Caco-2 (cell line): ENCODE results near the gene BACH2. TPM values are rescaled to one million over a fixed set of nuclear protein-coding genes. Genes with fewer than 3 reads are reported as not detected.

ENCODE experiments used
- BruUV-seq: library from RNA; stranded (reverse); fragments of 400-500 nt; replicated peaks from 2 replicates; lab custom pipeline; 2021; lab: Mats Ljungman, UMichigan
- CTCF ChIA-PET: fragments of 300-600 bp; sonication (Branson Sonifier 250); formaldehyde crosslinking; loops from one replicate; lab custom pipeline; 2022; ENCODE audit warnings: antibody characterized with exemption; lab: Charles Lee
- POLR2A ChIA-PET: fragments of 300-600 bp; sonication (Branson Sonifier 250); formaldehyde crosslinking; loops from one replicate; lab custom pipeline; 2022; ENCODE audit warnings: antibody characterized with exemption; lab: Charles Lee
- DNase-seq, 2 experiments: peaks; one replicate each; pipeline versions ENCODE4 v3.0.0 to v3.0.0-alpha.2; 2020 to 2022
- H3K27me3 ChIP-seq: replicated peaks from 2 replicates; pipeline ENCODE4 v1.6.0; 2011; ENCODE audit warnings: low read length; ENCODE audit not compliant: control insufficient read depth, insufficient read depth
- H3K36me3 ChIP-seq: 2 replicates; pipeline ENCODE4 v1.5.1; 2011; ENCODE audit warnings: low read length; ENCODE audit not compliant: control insufficient read depth, insufficient read depth
- H3K4me1 ChIP-seq: fragments of 250-450 bp; sonication (Bioruptor Pico); 2 replicates; pipeline ENCODE4 v1.5.1; 2020; ENCODE audit warnings: mild to moderate bottlenecking
- H3K4me3 ChIP-seq: 2 replicates; pipeline ENCODE4 v1.5.1; 2011; ENCODE audit warnings: low read depth, mild to moderate bottlenecking, control low read depth, low read length
- H3K9me3 ChIP-seq: fragments of 250-450 bp; sonication (Bioruptor Pico); 2 replicates; pipeline ENCODE4 v1.5.1; 2020; ENCODE audit warnings: mild to moderate bottlenecking, moderate library complexity
- H3K27ac Mint-ChIP-seq: one replicate; pipeline ENCODE4 v1.8.0; 2022; ENCODE audit warnings: mixed read lengths; ENCODE audit not compliant: unreplicated experiment
- H3K27me3 Mint-ChIP-seq: one replicate; pipeline ENCODE4 v1.8.0; 2022; ENCODE audit warnings: mixed read lengths; ENCODE audit not compliant: insufficient read depth, unreplicated experiment
- H3K36me3 Mint-ChIP-seq: one replicate; pipeline ENCODE4 v1.8.0; 2022; ENCODE audit warnings: mild to moderate bottlenecking, mixed read lengths; ENCODE audit not compliant: insufficient read depth, unreplicated experiment
- H3K4me1 Mint-ChIP-seq: one replicate; pipeline ENCODE4 v1.8.0; 2022; ENCODE audit warnings: low read depth, mixed read lengths; ENCODE audit not compliant: unreplicated experiment
- H3K4me3 Mint-ChIP-seq: one replicate; pipeline ENCODE4 v1.8.0; 2022; ENCODE audit warnings: mild to moderate bottlenecking, moderate library complexity, mixed read lengths; ENCODE audit not compliant: unreplicated experiment
- H3K9me3 Mint-ChIP-seq: one replicate; pipeline ENCODE4 v1.8.0; 2022; ENCODE audit warnings: mixed read lengths; ENCODE audit not compliant: unreplicated experiment
- intact Hi-C: fragments of 100-400 bp; cut with micrococcal nuclease; formaldehyde crosslinking; loops from one replicate; pipeline ENCODE4 v1.10.0; 2022; ENCODE audit not compliant: unreplicated experiment
- total RNA-seq: library from RNA; stranded (reverse); gene quantifications from 2 replicates; pipeline ENCODE4 v1.2.3, GENCODE V29; 2022
- TF ChIP-seq, protein P1 (sequence below), 2 experiments: fragments of 200-600 bp in 1 of 2; IDR thresholded peaks; 1 replicate in 1 of 2; 2 replicates in 1 of 2; pipeline versions ENCODE4 v1.5.1 to v1.8.0; 2011 to 2022; ENCODE audit warnings: antibody characterized with exemption in 1 of 2, control low read depth in 1 of 2, inconsistent platforms in 1 of 2, low read depth in 1 of 2, low read length in 1 of 2, mild to moderate bottlenecking in 1 of 2, moderate library complexity in 1 of 2; ENCODE audit not compliant: insufficient read depth in 1 of 2, severe bottlenecking in 1 of 2, unreplicated experiment in 1 of 2

The BACH2 gene
- total RNA-seq, 1 experiment from 2014 or later: 0.43 TPM

DNA sequence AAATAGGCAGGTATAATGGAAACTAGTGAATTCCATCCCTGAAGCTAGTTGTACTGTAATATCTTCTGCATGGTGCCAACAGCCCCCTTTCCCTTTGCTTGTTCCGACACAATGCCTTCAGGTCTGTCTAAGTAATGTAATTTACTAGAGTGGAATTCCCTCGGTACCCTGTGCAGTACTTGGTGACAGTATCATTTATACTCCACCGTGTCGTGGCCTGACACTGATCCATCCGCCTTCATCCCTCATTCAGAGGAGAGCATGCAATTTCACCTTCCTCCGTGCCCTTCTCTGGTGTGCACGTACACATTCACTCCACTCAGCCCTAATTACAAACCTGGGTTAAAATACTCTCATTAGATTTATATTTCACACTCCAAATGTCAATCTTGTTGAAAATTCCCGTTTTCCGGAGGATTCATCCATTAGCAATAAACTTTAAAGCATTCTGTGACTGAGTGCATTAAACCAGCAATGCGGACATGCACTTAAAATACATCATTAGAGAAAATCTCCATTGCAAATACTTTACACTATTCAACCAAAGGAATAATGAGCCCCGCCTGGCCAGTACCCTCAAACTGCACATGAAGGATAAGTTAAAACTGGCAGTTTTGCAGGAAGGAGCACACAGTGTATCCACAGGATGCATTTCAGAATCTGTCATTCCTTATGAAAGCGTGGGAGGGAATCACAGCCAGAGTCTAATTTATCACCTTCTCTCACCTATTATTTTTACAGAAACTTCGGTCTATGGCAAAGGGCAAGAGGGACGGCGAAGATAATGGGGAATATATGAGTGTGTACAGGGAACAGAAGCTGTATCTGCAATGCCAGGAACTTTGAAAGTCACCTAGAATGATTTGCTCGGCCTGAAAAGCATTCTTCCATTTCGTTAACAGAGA, 219.9 kb downstream of the BACH2 start:
- Mint-ChIP-seq H3K4me1 (no peaks in the 10 kb centered on the region), H3K9me3 (no peaks in the 10 kb centered on the region), H3K27ac (no peak overlapping the region), H3K4me3 (no peak overlapping the region), H3K36me3 (no peaks in the 10 kb centered on the region), H3K27me3 (peaks cover 38% of the 10 kb centered on the region)
- H3K4me3 ChIP-seq: no peak overlapping the region
- intact Hi-C loops: no loop called here
- DNase-seq: no peak
- H3K27me3 ChIP-seq: no peaks in the 10 kb centered on the region
- POLR2A ChIA-PET: no interaction called here
- no peaks in the 10 kb centered on the region for H3K9me3 ChIP-seq
- TF ChIP-seq, protein P1, sequence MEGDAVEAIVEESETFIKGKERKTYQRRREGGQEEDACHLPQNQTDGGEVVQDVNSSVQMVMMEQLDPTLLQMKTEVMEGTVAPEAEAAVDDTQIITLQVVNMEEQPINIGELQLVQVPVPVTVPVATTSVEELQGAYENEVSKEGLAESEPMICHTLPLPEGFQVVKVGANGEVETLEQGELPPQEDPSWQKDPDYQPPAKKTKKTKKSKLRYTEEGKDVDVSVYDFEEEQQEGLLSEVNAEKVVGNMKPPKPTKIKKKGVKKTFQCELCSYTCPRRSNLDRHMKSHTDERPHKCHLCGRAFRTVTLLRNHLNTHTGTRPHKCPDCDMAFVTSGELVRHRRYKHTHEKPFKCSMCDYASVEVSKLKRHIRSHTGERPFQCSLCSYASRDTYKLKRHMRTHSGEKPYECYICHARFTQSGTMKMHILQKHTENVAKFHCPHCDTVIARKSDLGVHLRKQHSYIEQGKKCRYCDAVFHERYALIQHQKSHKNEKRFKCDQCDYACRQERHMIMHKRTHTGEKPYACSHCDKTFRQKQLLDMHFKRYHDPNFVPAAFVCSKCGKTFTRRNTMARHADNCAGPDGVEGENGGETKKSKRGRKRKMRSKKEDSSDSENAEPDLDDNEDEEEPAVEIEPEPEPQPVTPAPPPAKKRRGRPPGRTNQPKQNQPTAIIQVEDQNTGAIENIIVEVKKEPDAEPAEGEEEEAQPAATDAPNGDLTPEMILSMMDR (IDR thresholded peaks at IDR 0.05; ENCODE audit: insufficient read depth in 1 of 2, low read depth in 1 of 2, low read length in 1 of 2, severe bottlenecking in 1 of 2, unreplicated experiment in 1 of 2): no peak
- no peaks in the 10 kb centered on the region for H3K36me3 ChIP-seq
- CTCF ChIA-PET: no interaction called here
- BruUV-seq: no TSS peak
- no peaks in the 10 kb centered on the region for H3K4me1 ChIP-seq

- no peaks in the 10 kb centered on the region for H3K27me3 ChIP-seq
- intact Hi-C loops: no loop called here
- Mint-ChIP-seq H3K27ac (no peak overlapping the region), H3K9me3 (no peaks in the 10 kb centered on the region), H3K36me3 (no peaks in the 10 kb centered on the region), H3K27me3 (peaks cover 42% of the 10 kb centered on the region), H3K4me1 (no peaks in the 10 kb centered on the region), H3K4me3 (no peak overlapping the region)
- CTCF ChIA-PET: no interaction called here
- POLR2A ChIA-PET: no interaction called here
- TF ChIP-seq, protein P1 (IDR thresholded peaks at IDR 0.05; ENCODE audit: insufficient read depth in 1 of 2, low read depth in 1 of 2, low read length in 1 of 2, severe bottlenecking in 1 of 2, unreplicated experiment in 1 of 2): no peak
- DNase-seq: no peak
- no peak overlapping the region for H3K4me3 ChIP-seq
- no peaks in the 10 kb centered on the region for H3K4me1 ChIP-seq
- no peaks in the 10 kb centered on the region for H3K9me3 ChIP-seq
- H3K36me3 ChIP-seq: no peaks in the 10 kb centered on the region
- no TSS peak for BruUV-seq
Measured at GRCh38 chr6:90074161-90074850, 222.3 kb downstream of the BACH2 start.

DNA sequence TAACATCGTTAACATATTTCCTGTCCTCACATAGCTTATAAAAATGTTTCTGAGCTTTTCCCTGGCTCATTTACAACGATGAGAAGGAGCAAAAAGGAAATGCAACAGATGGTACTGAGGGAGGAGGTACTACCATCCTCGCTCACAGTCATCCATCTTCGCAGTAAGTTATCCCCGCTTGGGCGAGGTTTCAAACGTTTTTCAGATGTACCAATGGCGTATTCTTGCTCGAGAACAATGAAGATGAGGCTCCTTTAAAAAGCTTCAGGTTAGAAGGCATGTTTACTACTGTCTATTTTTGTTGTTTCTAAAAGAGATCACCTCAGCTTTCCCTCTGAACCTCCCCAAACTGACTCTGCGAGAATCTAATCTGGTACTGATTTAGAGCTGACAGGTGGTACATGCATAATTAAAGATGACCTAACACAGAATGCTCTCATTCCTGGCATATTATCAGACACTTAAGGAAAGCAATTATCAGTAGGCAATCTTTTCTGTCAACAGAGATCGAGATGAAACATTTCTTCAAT, 223.6 kb downstream of the BACH2 start:
- BruUV-seq: no TSS peak
- TF ChIP-seq, protein P1 (IDR thresholded peaks at IDR 0.05; ENCODE audit: insufficient read depth in 1 of 2, low read depth in 1 of 2, low read length in 1 of 2, severe bottlenecking in 1 of 2, unreplicated experiment in 1 of 2): no peak
- Mint-ChIP-seq H3K36me3 (no peaks in the 10 kb centered on the region), H3K27me3 (peaks cover 34% of the 10 kb centered on the region), H3K27ac (no peak overlapping the region), H3K9me3 (no peaks in the 10 kb centered on the region), H3K4me1 (no peaks in the 10 kb centered on the region), H3K4me3 (no peak overlapping the region)
- Histone ChIP-seq H3K4me1 (no peaks in the 10 kb centered on the region), H3K4me3 (no peak overlapping the region), H3K9me3 (no peaks in the 10 kb centered on the region), H3K27me3 (no peaks in the 10 kb centered on the region), H3K36me3 (no peaks in the 10 kb centered on the region)
- POLR2A ChIA-PET: no interaction called here
- intact Hi-C loops: no loop called here
- no peak for DNase-seq
- CTCF ChIA-PET: no interaction called here
